WERI-Rb-1 (cell line): ENCODE measurements around the gene GPER1.
"Not testable (repeated sequence)": the region's sequence is repeated elsewhere in the genome, so short reads cannot be mapped to it uniquely, and the experiment has no call there.

Source experiments
- DNase-seq: peaks from one replicate; pipeline ENCODE4 v3.0.0-alpha.2; 2020
- H3K27ac ChIP-seq: fragments of 250-450 bp; sonication (Bioruptor Pico); 2 replicates; pipeline ENCODE4 v1.5.1; 2020; ENCODE audit warnings: mild to moderate bottlenecking, moderate library complexity
- H3K27me3 ChIP-seq: fragments of 250-450 bp; sonication (Bioruptor Pico); 2 replicates; pipeline ENCODE4 v1.5.1; 2021; ENCODE audit warnings: mild to moderate bottlenecking, low read depth, moderate library complexity; ENCODE audit not compliant: insufficient read depth, severe bottlenecking
- H3K36me3 ChIP-seq: fragments of 250-450 bp; sonication (Bioruptor Pico); 2 replicates; pipeline ENCODE4 v1.5.1; 2020; ENCODE audit warnings: mild to moderate bottlenecking, moderate library complexity
- H3K4me3 ChIP-seq: 2 replicates; pipeline ENCODE4 v1.5.1; 2011; ENCODE audit warnings: low read depth, mild to moderate bottlenecking, control low read depth, low read length
- H3K9me3 ChIP-seq: fragments of 250-450 bp; sonication (Bioruptor Pico); 2 replicates; pipeline ENCODE4 v1.5.1; 2021; ENCODE audit warnings: mild to moderate bottlenecking, moderate library complexity; ENCODE audit not compliant: severe bottlenecking
- TF ChIP-seq, protein P1 (sequence below): IDR thresholded peaks from 2 replicates; pipeline ENCODE4 v1.5.1; 2011; ENCODE audit warnings: low read depth, mild to moderate bottlenecking, control low read depth, inconsistent platforms, low read length

Gene GPER1

GRCh38 chr7:1112625-1113547, 25.0 kb downstream of the GPER1 start:
- DNase-seq: no peak
- no peak overlapping the region for H3K4me3 ChIP-seq
- no peaks in the 10 kb centered on the region for H3K27me3 ChIP-seq
- H3K27ac ChIP-seq: no peak overlapping the region
- H3K36me3 ChIP-seq: no peaks in the 10 kb centered on the region; the same call in 1 of the 2 replicates
- H3K9me3 ChIP-seq: no peaks in the 10 kb centered on the region
- TF ChIP-seq, protein P1, sequence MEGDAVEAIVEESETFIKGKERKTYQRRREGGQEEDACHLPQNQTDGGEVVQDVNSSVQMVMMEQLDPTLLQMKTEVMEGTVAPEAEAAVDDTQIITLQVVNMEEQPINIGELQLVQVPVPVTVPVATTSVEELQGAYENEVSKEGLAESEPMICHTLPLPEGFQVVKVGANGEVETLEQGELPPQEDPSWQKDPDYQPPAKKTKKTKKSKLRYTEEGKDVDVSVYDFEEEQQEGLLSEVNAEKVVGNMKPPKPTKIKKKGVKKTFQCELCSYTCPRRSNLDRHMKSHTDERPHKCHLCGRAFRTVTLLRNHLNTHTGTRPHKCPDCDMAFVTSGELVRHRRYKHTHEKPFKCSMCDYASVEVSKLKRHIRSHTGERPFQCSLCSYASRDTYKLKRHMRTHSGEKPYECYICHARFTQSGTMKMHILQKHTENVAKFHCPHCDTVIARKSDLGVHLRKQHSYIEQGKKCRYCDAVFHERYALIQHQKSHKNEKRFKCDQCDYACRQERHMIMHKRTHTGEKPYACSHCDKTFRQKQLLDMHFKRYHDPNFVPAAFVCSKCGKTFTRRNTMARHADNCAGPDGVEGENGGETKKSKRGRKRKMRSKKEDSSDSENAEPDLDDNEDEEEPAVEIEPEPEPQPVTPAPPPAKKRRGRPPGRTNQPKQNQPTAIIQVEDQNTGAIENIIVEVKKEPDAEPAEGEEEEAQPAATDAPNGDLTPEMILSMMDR: no peak

DNA sequence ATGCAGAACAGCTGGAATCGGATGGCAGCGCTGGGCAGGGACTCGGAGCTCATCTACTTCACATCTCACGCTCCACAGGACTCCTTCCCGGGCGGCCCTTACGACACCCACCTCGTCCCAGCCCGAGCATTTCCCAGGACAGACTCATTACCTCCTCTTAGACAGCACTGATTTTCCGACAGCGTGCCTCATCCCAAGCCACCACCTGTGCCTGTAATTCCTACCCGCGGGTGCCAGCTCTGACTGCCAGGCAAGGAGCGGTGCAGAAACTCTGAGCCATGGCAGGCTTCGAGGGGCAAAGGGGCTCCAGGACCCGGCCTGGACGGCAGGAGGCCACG, 25.6 kb downstream of the GPER1 start:
- no peak for DNase-seq
- H3K36me3 ChIP-seq: no peaks in the 10 kb centered on the region; the same call in 1 of the 2 replicates
- H3K4me3 ChIP-seq: no peak overlapping the region
- no peaks in the 10 kb centered on the region for H3K9me3 ChIP-seq
- H3K27ac ChIP-seq: no peak overlapping the region
- TF ChIP-seq, protein P1: no peak
- H3K27me3 ChIP-seq: no peaks in the 10 kb centered on the region

- no peak overlapping the region for H3K27ac ChIP-seq
- TF ChIP-seq, protein P1: no peak
- DNase-seq: no peak
- H3K4me3 ChIP-seq: no peak overlapping the region
- no peaks in the 10 kb centered on the region for H3K9me3 ChIP-seq
- H3K27me3 ChIP-seq: no peaks in the 10 kb centered on the region
- no peaks in the 10 kb centered on the region; the same call in none of the 2 replicates for H3K36me3 ChIP-seq
These were observed 26.2 kb downstream of the GPER1 start for GRCh38 chr7:1114088-1114487.

DNA sequence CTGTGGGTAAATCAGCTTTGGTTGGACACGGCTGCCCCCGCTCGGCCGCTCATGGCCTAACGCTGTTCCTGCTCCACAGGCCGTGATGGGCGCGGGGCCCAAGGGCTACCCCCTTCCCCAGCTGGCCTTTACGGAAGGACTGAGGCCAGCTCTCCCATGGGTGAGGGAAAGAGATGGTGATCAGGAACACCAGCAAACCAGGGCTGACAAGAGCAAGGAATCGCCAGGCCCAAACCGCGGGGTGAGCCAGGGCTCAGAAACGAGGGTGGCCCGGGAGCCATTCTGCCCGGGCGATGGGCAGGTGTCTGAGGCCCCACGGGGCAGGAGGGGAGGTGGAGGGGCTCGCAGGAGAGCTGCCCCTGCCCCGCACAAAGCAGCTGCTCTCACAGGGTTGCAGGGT, 26.6 kb downstream of the GPER1 start:
- Histone ChIP-seq H3K36me3 (no peaks in the 10 kb centered on the region; the same call in none of the 2 replicates), H3K9me3 (no peaks in the 10 kb centered on the region), H3K27ac (no peak overlapping the region), H3K27me3 (no peaks in the 10 kb centered on the region), H3K4me3 (no peak overlapping the region)
- TF ChIP-seq, protein P1: no peak
- DNase-seq: no peak

DNA sequence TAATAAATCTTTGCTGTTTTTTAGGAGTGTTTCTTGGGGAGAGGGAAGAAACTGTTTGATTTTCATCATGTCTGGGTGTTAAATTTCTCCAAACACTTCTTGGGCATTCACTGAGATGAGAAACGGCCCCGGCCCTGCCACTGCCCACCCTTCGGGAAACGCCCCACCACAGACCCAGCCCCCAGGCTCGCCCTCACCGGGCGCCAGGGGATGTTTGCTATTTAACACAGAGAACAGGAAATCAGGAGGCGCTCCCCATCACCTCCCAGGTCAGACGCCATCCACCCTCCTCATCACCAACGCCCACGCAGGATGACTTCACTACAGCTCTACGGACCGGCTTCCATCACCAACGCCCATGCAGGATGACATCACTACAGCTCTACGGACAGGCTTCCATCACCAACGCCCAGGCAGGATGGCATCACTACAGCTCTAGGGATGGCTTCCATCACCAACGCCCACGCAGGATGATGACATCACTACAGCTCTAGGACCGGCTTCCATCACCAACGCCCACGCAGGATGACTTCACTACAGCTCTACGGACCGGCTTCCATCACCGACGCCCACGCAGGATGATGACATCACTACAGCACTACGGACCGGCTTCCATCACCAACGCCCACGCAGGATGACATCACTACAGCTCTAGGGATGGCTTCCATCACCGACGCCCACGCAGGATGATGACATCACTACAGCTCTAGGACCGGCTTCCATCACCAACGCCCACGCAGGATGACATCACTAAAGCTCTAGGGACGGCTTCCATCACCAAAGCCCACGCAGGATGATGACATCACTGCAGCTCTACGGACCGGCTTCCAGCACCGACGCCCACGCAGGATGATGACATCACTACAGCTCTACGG, 27.5 kb downstream of the GPER1 start:
- DNase-seq, H3K9me3 ChIP-seq, H3K27ac ChIP-seq, H3K4me3 ChIP-seq, H3K27me3 ChIP-seq, H3K36me3 ChIP-seq: not testable (repeated sequence)

- H3K9me3 ChIP-seq, H3K27ac ChIP-seq, H3K36me3 ChIP-seq, H3K27me3 ChIP-seq, H3K4me3 ChIP-seq, DNase-seq: not testable (repeated sequence)
These were observed 28.6 kb downstream of the GPER1 start for GRCh38 chr7:1116383-1117008.
